T-helper 1 cell treated with Interleukin-12 subunit alpha and Interleukin-12 subunit beta and Interleukin-4 antibody, amounts not matched to agents 30 μg/mL and 1 μg/mL, for 36 hours (primary cell): ENCODE measurements around the gene CATSPER1.
A peak's percentile ranks its signal among the peaks of the same experiment; 100 is the strongest.

Experiments
- H3K27ac Mint-ChIP-seq: one replicate; pipeline ENCODE4 v1.8.0; 2021; ENCODE audit warnings: mild to moderate bottlenecking, mixed read lengths
- H3K27me3 Mint-ChIP-seq: one replicate; pipeline ENCODE4 v1.8.0; 2021; ENCODE audit warnings: low read depth, mixed read lengths
- H3K36me3 Mint-ChIP-seq: one replicate; pipeline ENCODE4 v1.8.0; 2021; ENCODE audit warnings: low read depth, mixed read lengths
- H3K4me1 Mint-ChIP-seq: one replicate; pipeline ENCODE4 v1.8.0; 2021; ENCODE audit warnings: low read depth, mixed read lengths
- H3K4me3 Mint-ChIP-seq: one replicate; pipeline ENCODE4 v1.8.0; 2021; ENCODE audit warnings: mild to moderate bottlenecking, moderate library complexity, mixed read lengths
- H3K9me3 Mint-ChIP-seq: one replicate; pipeline ENCODE4 v1.8.0; 2021; ENCODE audit warnings: mixed read lengths

Gene CATSPER1

DNA sequence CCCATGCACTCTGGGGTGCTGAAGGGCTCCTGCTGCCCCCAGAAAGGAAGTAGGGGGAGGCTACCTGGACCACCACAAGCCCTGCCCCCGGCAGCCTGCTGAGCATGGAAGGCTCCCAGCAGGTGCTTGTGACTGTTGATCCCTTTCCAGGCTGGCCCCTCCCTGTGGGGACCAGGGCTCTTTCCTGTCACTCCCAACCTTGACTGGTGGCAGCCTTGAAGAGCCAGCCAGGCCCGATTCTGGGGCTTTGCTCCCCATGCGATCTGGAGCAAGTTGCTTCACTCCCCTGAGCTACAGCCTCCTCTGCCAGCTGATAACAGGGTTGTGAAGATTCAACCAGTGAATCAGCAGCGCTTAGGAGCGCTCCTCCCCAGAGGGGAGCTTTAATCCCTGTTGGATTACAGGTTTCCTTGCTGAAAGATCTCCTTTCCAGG, 19.1 kb downstream of the CATSPER1 start:
- Mint-ChIP-seq H3K4me3 (no peak overlapping the region), H3K36me3 (peaks cover 14% of the 10 kb centered on the region), H3K27ac (no peak overlapping the region), H3K9me3 (no peaks in the 10 kb centered on the region), H3K27me3 (peaks cover 22% of the 10 kb centered on the region), H3K4me1 (peaks cover 11% of the 10 kb centered on the region)

DNA sequence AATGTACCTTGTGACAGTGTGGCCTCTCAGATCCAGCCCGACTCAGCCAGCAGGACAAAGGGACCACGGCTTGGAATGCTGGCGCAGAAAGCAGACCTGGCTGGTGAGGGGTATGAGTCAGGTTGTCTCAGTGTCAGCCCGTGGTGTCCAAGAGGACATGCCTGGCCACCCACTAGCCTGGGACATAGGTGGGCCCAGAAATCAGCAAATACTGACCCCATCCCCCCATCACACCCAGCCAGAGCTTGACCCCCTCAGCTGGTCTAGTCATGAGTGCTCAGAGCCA, 19.4 kb downstream of the CATSPER1 start:
- H3K4me3 Mint-ChIP-seq = no peak overlapping the region
- H3K36me3 Mint-ChIP-seq = peaks cover 17% of the 10 kb centered on the region
- H3K9me3 Mint-ChIP-seq = no peaks in the 10 kb centered on the region
- H3K4me1 Mint-ChIP-seq = peaks cover 13% of the 10 kb centered on the region
- no peak overlapping the region for H3K27ac Mint-ChIP-seq
- peaks cover 22% of the 10 kb centered on the region for H3K27me3 Mint-ChIP-seq

DNA sequence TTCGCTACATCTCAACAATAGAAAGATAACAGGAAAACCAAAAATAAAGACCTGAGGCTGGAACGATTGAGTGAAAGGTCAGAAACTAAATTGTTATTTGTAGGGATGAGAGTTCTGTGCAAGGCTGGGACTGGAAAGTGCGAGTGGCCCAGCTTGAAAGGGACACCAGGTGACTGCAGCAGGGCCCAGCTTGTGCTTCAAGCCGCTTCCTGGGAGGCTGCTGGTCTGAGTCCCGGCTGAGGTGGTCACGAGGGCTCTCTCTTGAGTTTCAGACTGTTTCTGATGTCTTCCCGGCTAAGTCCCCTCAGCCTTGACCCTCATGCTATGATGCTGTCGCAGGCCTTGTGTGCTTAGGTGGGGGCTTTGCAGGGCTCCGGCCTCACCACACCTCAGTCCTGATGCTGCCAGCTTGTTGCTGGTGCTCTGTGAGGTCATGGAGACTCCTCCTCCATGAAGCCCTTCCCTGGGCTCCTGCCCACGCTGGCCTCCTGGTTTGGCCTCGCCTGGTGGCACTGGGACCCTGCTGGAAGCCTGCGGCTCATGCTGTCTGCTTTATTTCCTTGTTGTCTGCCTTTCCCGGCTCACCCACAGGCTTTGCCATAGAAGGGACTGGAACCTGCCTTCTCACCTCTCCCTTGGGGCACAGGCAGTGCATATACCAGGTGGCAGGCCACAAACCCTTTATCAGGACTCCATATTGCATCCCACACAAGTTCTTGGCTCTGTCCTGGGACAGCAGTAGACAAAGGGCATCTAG, 20.0 kb downstream of the CATSPER1 start:
- Mint-ChIP-seq H3K4me1 (peaks cover 18% of the 10 kb centered on the region), H3K36me3 (peaks cover 19% of the 10 kb centered on the region), H3K4me3 (no peak overlapping the region), H3K27ac (no peak overlapping the region), H3K9me3 (no peaks in the 10 kb centered on the region), H3K27me3 (peaks cover 18% of the 10 kb centered on the region)

DNA sequence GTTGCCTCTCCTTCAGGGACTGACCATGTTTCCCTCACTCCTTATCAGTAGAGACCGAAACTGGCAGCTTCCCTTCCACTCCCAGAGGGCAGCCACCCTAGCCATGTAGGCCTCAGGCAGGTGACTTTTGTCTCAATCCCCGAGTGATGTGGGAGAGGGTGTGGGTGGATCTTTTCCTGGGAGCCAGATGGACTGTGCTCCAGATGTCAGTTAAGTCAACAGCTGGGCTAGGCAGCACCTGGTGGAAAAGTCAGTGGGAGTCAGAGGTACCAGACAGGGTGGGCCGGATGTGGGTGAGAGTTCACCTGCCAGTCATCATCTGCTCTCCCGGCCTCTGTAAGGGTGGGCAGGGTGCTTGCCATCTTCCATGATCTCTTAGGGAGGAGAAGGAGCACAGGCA, 22.1 kb downstream of the CATSPER1 start:
- peaks cover 28% of the 10 kb centered on the region for H3K4me1 Mint-ChIP-seq
- peak overlapping the region; percentile 50 for H3K4me3 Mint-ChIP-seq
- H3K9me3 Mint-ChIP-seq = no peaks in the 10 kb centered on the region
- H3K36me3 Mint-ChIP-seq = peaks cover 30% of the 10 kb centered on the region
- peak overlapping the region; percentile 52 for H3K27ac Mint-ChIP-seq
- H3K27me3 Mint-ChIP-seq = peaks cover 5% of the 10 kb centered on the region

DNA sequence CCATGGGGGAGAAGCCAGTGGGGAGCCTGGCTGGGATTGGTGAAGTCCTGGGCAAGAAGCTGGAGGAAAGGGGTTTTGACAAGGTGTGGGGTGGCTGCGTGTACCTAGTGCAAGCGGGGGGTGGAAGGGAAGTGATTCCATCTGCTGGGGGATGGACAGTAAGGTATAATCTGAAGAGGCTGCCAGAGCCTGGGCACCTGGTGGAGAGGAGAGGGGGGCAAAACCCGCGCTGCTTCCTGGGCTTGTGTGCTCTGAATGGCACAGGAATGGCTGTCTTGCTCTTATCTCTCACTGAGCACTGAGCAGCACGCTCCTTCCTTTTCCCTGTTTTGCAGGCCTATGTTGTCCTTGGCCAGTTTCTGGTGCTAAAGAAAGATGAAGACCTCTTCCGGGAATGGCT, 23.0 kb downstream of the CATSPER1 start:
- peaks cover 28% of the 10 kb centered on the region for H3K4me1 Mint-ChIP-seq
- peaks cover 36% of the 10 kb centered on the region for H3K36me3 Mint-ChIP-seq
- peak overlapping the region; percentile 77 for H3K27ac Mint-ChIP-seq

DNA sequence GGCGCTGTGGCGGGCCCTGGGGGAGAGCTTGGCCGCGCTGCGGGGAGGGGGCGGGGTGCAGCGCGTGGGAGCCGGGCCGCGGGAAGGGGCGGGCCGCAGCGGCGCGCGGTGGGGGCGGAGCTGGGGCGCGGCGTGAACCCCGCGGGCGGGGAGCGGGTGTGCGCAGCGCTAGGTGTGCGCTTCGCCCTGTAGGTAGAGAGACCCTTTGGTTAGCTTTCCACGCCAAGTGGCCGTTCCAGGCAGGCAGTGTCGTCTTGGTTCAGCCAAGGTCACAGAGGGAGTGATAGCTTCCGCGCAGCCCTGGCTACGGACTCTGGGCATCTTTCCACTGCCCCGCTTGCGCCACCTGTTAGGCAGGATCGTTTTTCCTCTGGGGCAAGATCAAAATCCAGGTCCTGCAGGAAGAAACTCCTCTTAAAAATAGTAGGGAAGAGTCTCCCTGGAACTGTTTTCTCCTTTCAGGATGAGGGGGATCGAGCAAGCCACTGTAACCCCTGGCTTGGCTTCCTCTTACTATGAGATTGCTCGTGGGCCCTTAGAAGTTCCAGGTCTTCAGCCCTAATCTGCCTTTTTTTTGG, 23.5 kb downstream of the CATSPER1 start:
- Mint-ChIP-seq H3K36me3 (peaks cover 40% of the 10 kb centered on the region), H3K27me3 (no peaks in the 10 kb centered on the region), H3K27ac (peak overlapping the region; percentile 99), H3K4me3 (peak overlapping the region; percentile 99), H3K9me3 (no peaks in the 10 kb centered on the region), H3K4me1 (peaks cover 28% of the 10 kb centered on the region)

More for the DNA sequence above, 23.0 kb downstream of the CATSPER1 start:
- Mint-ChIP-seq H3K27me3 (no peaks in the 10 kb centered on the region), H3K9me3 (no peaks in the 10 kb centered on the region), H3K4me3 (peak overlapping the region; percentile 85)

DNA sequence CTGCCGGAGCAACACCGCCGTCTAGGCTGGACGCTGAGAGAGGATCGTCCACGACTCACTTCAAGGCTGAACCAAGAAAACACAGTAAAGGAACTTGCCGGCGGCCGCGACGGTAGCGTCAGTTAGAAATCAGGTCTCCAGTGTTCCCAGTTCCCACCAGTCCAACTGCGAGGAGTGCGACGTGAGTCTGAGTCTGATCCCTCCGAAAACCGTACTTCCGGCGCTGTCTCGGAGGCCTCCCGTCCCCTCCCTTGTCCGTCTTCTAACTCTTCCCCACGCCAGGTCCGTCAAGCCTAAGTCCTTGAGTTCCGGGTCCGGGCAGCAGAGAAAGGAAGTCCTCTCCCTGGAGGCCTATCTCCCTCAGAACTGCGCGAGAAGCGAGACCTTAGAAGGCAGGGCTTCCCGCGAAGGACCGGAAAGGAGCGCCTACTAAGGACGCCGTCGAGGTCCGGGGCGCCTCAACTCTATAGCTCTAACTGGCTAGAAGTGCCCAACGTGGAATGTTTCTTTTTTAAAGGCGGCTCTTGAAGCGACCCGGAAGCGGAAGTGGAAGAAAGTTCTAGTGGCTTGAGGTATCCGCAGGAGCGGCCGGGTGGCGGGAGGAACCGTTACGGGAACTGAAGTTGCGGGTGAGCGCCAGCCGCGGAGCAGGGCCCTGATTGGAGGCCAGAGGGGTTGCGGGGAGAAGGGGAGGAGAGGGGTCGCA, 24.2 kb downstream of the CATSPER1 start, which contains the start of the genes BANF1 and EIF1AD:
BANF1 (plus strand) TSS at position 562 of the 706 bp plus-strand sequence. CDS start 748 bp downstream, outside the sequence.
EIF1AD (minus strand) TSS at position 216 of the 706 bp plus-strand sequence. CDS start 1,768 bp downstream, outside the sequence.
- Mint-ChIP-seq H3K27ac (peak within 1 kb of the TSS; percentile 99), H3K36me3 (peaks cover 46% of the 10 kb centered on the region), H3K9me3 (no peaks in the 10 kb centered on the region), H3K27me3 (no peaks in the 10 kb centered on the region), H3K4me3 (peak within 1 kb of the TSS; percentile 99), H3K4me1 (peaks cover 30% of the 10 kb centered on the region)

- no peak overlapping the region for H3K4me3 Mint-ChIP-seq
- H3K9me3 Mint-ChIP-seq = no peaks in the 10 kb centered on the region
- H3K27ac Mint-ChIP-seq = no peak overlapping the region
- peaks cover 38% of the 10 kb centered on the region for H3K36me3 Mint-ChIP-seq
- peaks cover 22% of the 10 kb centered on the region for H3K4me1 Mint-ChIP-seq
- no peaks in the 10 kb centered on the region for H3K27me3 Mint-ChIP-seq
Measured at GRCh38 chr11:65997286-65997685, 29.0 kb downstream of the CATSPER1 start.

DNA sequence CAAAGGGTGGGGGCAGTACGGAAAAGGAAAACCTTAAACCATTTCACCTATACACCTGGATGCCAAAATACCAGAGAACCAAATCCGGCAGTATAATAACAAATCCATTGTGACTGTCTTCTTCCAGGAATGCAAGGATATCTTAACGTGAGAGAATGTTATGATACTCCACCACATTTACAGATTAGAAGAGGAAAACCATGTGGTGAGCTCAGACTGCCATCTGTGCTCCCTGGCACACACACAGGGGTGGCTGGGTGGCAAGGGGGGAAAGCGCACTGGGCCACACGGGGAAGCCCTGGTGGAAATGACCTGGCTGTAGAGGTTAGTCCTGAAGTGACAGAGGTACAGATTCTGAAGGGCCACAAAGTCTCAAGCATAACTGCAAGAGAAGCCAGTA, 34.2 kb downstream of the CATSPER1 start:
- no peaks in the 10 kb centered on the region for H3K9me3 Mint-ChIP-seq
- no peak overlapping the region for H3K27ac Mint-ChIP-seq
- H3K27me3 Mint-ChIP-seq = no peaks in the 10 kb centered on the region

DNA sequence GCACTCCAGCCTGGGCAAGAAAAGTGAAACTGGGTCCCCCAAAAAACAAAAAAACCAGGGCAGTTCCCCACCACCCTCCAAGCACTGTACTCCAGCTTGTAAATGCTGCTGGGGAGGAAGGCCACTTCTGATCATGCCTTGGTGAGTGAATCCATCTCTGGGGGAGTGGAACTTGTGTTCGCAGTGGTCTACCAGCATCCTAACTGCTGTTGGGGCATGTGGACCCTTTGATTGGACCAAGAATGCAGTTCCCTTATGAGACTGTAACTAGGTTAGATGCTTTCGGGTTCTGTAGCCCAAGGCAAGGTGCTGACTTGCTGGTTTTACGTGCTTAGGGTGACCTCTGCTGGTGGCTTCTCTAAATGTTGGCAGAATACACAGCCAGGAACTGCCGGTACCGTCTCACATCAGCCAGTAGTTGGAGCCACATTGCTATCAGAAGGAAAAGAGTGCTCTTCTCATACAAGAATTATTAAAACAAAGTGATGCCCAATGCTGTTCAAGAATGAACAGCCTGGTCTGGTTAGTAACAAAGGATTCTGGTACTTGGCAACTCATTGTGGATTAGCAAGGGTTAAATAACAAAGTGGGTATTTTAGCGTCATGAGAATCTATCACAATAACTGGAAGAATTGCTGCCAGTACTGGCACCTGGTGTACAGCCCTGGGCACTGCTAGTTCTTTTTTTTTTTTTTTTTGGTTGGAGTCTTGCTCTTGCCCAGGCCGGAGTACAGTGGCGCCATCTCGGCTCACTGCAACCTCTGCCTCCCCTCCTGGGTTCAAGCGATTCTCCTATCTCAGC, 37.3 kb downstream of the CATSPER1 start:
- Mint-ChIP-seq H3K4me3 (no peak overlapping the region), H3K36me3 (peaks cover 2% of the 10 kb centered on the region), H3K4me1 (peaks cover 4% of the 10 kb centered on the region), H3K9me3 (no peaks in the 10 kb centered on the region), H3K27ac (peak overlapping the region; percentile 83), H3K27me3 (no peaks in the 10 kb centered on the region)

More for the DNA sequence above, 34.2 kb downstream of the CATSPER1 start:
- peaks cover 7% of the 10 kb centered on the region for H3K4me1 Mint-ChIP-seq
- H3K36me3 Mint-ChIP-seq = peaks cover 8% of the 10 kb centered on the region
- H3K4me3 Mint-ChIP-seq = no peak overlapping the region

GRCh38 chr11:65987336-65987735, 38.9 kb downstream of the CATSPER1 start:
- Mint-ChIP-seq H3K9me3 (no peaks in the 10 kb centered on the region), H3K4me1 (peaks cover 4% of the 10 kb centered on the region), H3K27me3 (no peaks in the 10 kb centered on the region), H3K27ac (no peak overlapping the region), H3K36me3 (peaks cover 2% of the 10 kb centered on the region), H3K4me3 (no peak overlapping the region)

GRCh38 chr11:65983589-65983987, 42.7 kb downstream of the CATSPER1 start:
- H3K4me3 Mint-ChIP-seq = no peak overlapping the region
- H3K4me1 Mint-ChIP-seq = no peaks in the 10 kb centered on the region
- H3K27ac Mint-ChIP-seq = no peak overlapping the region
- no peaks in the 10 kb centered on the region for H3K9me3 Mint-ChIP-seq
- H3K27me3 Mint-ChIP-seq = no peaks in the 10 kb centered on the region
- H3K36me3 Mint-ChIP-seq = peaks cover 6% of the 10 kb centered on the region

DNA sequence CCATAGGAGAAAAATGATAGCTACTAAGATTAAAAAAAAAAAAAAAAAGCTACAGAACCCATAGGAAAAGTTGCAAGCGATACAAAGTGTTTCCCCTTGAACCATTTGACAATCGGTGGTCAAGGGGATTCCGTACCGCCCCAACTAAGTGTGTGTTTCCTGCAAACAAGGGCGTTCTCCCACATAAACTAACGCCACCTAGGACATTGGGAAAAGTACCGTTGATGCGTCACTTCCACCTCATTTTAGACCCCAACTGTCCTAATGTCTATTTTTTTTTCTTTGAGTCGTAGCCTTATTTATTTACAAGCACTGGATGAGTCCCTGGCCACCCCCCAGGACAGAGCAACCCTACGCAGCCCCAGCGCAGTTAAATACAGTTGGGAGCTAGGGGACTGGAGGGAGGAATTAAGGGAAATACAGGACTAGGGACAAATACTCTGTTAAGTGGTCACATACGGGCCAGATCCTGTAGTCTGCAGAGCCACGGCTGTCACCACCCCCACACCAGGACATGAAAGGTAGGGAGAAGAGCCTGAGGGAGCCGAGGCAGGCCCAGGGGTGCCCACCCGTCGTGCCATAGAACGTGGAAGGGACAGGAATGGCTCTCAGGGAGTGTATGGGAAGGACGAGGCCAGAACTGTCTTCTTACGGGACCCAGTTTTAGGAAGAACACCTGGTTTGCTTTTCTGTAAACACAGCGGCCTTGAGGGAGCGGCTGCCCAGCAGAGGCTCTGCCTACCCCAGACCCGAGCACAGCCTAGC, 43.3 kb downstream of the CATSPER1 start:
- Mint-ChIP-seq H3K36me3 (peaks cover 9% of the 10 kb centered on the region), H3K27me3 (no peaks in the 10 kb centered on the region), H3K4me1 (no peaks in the 10 kb centered on the region), H3K9me3 (no peaks in the 10 kb centered on the region), H3K4me3 (no peak overlapping the region), H3K27ac (no peak overlapping the region)
